ENCODE measurements around the gene ZNF3. TPM values are rescaled to one million over a fixed set of nuclear protein-coding genes. Genes with fewer than 3 reads are reported as not detected.

Gene ZNF3
- total RNA-seq, 1 donor from 2014 or later = 21.1 TPM

GRCh38 chr7:100120733-100121036, 39.2 kb upstream of the ZNF3 start:
- FAIRE-seq (no peak), DNase-seq (ENCODE audit: low read depth) (no peak)
- no peak for TF ChIP-seq CTCF (IDR thresholded peaks at IDR 0.05; ENCODE audit: insufficient read depth, low read length, severe bottlenecking)
- Histone ChIP-seq H3K36me3 (ENCODE audit: control insufficient read depth, insufficient read depth, low read length) (no peaks in the 10 kb centered on the region), H3K4me3 (ENCODE audit: low read depth, low read length) (no peak overlapping the region), H3K27me3 (ENCODE audit: control insufficient read depth, insufficient read depth, low read length) (no peaks in the 10 kb centered on the region)

DNA sequence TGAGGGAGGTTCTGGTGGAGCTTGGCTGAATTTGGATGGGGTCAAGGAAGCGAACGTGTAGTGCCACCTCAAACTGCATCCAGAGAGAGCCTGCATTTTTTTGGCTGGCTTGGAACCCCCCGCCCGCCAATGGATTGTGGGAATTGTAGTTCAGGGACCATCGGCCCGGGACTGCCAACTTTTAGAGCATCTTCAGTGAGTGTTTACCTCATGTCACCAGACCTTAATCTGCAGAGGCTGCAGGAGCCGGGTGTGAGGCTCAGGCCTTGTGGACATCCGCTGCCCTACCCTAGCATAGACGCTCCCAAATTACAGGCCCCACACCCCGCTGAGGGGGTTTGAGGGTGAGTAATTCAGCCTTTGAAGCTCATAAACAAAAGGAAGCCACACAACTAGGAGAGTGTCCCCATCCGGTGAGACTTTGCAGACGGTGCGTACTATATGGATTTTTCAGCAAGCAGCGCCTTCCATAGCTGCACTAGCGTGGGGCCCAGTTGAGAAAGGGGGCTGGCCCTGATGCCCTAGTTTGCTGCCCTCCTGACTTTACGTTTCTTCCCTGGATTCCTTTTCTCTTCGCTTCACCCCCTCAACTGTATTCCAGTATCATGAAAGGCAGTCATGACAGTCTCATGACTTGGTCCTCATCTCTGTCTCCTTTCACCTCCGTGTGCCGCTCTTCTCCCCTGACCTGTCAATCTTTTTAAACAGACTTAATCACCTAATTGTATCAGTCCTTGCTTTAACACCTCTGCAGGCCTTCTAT, 38.6 kb upstream of the ZNF3 start:
- Histone ChIP-seq H3K4me3 (ENCODE audit: low read depth, low read length) (peak overlapping the region; percentile 61), H3K27me3 (ENCODE audit: control insufficient read depth, insufficient read depth, low read length) (no peaks in the 10 kb centered on the region), H3K36me3 (ENCODE audit: control insufficient read depth, insufficient read depth, low read length) (no peaks in the 10 kb centered on the region)
- no peak for DNase-seq (ENCODE audit: low read depth)
- no peak for FAIRE-seq
- TF ChIP-seq CTCF (IDR thresholded peaks at IDR 0.05; ENCODE audit: insufficient read depth, low read length, severe bottlenecking) = no peak

DNA sequence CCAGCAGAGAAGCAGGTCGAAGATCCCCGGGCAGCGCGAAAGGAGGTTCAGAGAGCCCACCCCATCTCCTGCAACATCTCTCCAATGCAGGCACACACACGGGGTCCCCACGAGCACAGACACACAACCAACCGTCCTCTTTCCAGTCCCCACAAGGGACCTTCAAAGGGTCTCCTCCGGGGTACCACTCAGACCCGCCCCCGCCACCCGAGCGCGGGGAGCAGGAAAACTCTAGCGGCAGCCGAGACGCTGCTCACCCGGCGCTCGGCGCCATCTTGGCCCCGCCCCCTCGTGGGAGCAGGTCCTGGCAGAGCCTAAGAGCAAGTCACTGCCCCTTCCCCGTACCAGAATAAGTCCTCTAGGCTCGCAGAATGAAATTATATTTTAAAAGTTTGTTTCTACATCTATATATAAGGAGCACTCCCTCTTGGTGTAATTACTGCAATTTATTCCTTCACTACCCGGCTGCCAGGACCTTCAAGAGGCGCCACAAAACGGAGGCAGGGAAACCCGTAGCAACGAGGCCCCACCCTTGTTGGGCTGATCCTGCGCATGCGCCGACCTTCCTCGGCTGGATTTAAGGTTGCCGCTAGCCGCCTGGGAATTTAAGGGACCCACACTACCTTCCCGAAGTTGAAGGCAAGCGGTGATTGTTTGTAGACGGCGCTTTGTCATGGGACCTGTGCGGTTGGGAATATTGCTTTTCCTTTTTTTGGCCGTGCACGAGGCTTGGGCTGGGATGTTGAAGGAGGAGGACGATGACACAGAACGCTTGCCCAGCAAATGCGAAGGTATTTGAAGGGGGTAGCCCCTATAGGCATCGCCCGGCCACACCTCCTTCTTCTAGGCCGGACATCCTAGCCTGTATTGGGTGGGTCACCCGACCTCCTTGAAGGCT, 37.8 kb upstream of the ZNF3 start, which contains the start of the genes CNPY4 and TAF6:
TSS of gene CNPY4 (plus strand) at position 563 of the 898 bp plus-strand sequence. CDS start at position 674, 111 bp downstream.
TSS of gene TAF6 (minus strand) at position 287 of the 898 bp plus-strand sequence. CDS start 5,149 bp downstream, outside the sequence.
- no peak for FAIRE-seq

GRCh38 chr7:100118388-100119071, 37.0 kb upstream of the ZNF3 start:
- FAIRE-seq (no peak), DNase-seq (ENCODE audit: low read depth) (no peak)
- TF ChIP-seq CTCF (IDR thresholded peaks at IDR 0.05; ENCODE audit: insufficient read depth, low read length, severe bottlenecking) = no peak
- Histone ChIP-seq H3K36me3 (ENCODE audit: control insufficient read depth, insufficient read depth, low read length) (peaks cover 3% of the 10 kb centered on the region), H3K4me3 (ENCODE audit: low read depth, low read length) (peak overlapping the region; percentile 61), H3K27me3 (ENCODE audit: control insufficient read depth, insufficient read depth, low read length) (no peaks in the 10 kb centered on the region)

More for the DNA sequence above, 37.8 kb upstream of the ZNF3 start, which contains the start of the genes CNPY4 and TAF6:
- Histone ChIP-seq H3K36me3 (ENCODE audit: control insufficient read depth, insufficient read depth, low read length) (no peaks in the 10 kb centered on the region), H3K4me3 (ENCODE audit: low read depth, low read length) (peak within 1 kb of the TSS; percentile 61), H3K27me3 (ENCODE audit: control insufficient read depth, insufficient read depth, low read length) (no peaks in the 10 kb centered on the region)
- peak; percentile 5 for TF ChIP-seq CTCF (IDR thresholded peaks at IDR 0.05; ENCODE audit: insufficient read depth, low read length, severe bottlenecking)
- DNase-seq (ENCODE audit: low read depth) = peak; percentile 89

DNA sequence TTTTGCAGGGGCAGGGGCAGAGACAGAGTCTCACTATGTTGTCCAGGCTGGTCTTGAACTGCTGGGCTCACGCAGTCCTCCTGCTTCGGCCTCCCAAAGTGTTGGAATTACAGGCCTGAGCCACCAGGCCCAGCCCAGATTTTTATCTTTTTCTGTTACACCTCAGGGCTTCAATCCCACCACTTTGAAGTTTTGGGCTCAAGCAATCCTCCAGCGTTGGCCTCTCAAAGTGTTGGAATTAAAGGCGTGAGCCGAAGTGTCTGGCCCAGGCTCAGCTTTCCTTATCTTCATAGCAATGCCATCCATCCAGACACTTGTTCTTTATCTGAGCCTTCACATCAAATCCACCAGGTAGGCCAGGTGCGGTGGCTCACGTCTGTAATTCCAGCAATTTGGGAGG, 33.5 kb upstream of the ZNF3 start:
- H3K4me3 ChIP-seq (ENCODE audit: low read depth, low read length) = no peak overlapping the region
- no peak for FAIRE-seq
- H3K36me3 ChIP-seq (ENCODE audit: control insufficient read depth, insufficient read depth, low read length) = peaks cover 13% of the 10 kb centered on the region
- no peak for TF ChIP-seq CTCF (IDR thresholded peaks at IDR 0.05; ENCODE audit: insufficient read depth, low read length, severe bottlenecking)
- no peak for DNase-seq (ENCODE audit: low read depth)
- H3K27me3 ChIP-seq (ENCODE audit: control insufficient read depth, insufficient read depth, low read length) = no peaks in the 10 kb centered on the region
